Ectodermal cell (in vitro differentiated cells): ENCODE measurements around the gene SLC23A3.

Experiments used
- H3K27ac ChIP-seq: 2 replicates; pipeline ENCODE4 v1.7.0; 2013; ENCODE audit warnings: mild to moderate bottlenecking, low read depth, low read length; ENCODE audit not compliant: insufficient read depth, poor library complexity, severe bottlenecking
- H3K27me3 ChIP-seq: 2 replicates; pipeline ENCODE4 v1.7.0; 2013; ENCODE audit warnings: mild to moderate bottlenecking, low read length; ENCODE audit not compliant: insufficient read depth, control insufficient read depth, poor library complexity, severe bottlenecking
- H3K36me3 ChIP-seq: one replicate; pipeline ENCODE4 v1.7.0; 2013; ENCODE audit warnings: low read length; ENCODE audit not compliant: control insufficient read depth, insufficient read depth
- H3K4me1 ChIP-seq: one replicate; pipeline ENCODE4 v1.7.0; 2013; ENCODE audit warnings: low read length; ENCODE audit not compliant: control insufficient read depth, insufficient read depth
- H3K4me3 ChIP-seq: 2 replicates; pipeline ENCODE4 v1.7.0; 2013; ENCODE audit warnings: low read depth, low read length, control low read depth; ENCODE audit not compliant: insufficient read depth
- H3K9me3 ChIP-seq: 2 replicates; pipeline ENCODE4 v1.7.0; 2013; ENCODE audit warnings: mild to moderate bottlenecking, low read length, moderate library complexity; ENCODE audit not compliant: control insufficient read depth
- WGBS, 2 experiments: methylation state at CpG; one replicate each; pipeline ENCODE4 v1.1.7; 2013; ENCODE audit warnings: missing lambda C conversion rate in 2 of 2; 5-methylcytosine and 5-hydroxymethylcytosine counted together

Gene SLC23A3

DNA sequence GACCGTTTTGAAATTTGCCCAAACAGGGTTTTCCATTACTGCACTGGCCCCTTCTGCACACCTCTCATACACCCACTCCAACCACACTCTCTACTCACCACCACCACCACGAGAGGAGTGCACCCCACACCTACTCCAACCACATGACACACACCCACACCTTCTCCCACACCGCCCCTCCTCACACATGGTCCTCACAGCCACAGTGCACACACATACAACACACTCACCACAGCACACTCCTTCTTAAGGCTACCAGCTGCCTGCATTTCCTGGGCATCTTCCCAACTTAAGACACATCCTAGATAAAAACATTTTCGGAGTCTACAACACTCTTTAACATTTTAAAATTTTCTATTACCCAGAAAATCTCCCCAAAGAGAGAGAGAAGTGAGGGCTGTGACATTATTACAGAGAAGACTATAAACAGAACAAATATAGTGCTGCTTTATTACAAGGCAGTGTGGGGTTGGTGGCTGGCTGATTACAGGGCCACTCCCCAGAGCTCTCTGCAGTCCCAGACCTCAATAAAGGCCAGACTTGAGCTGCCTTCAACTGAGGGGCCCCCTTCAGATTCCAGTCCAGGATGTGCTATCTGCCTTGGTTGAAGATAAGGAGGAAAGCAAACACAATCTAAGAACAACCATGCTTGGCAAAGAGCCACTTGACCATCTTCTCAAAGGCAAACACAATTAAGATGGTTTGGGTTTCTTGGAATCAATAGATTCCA, 45.3 kb downstream of the SLC23A3 start:
- Histone ChIP-seq H3K4me1 (no peaks in the 10 kb centered on the region), H3K9me3 (no peaks in the 10 kb centered on the region), H3K27ac (no peak overlapping the region), H3K27me3 (no peaks in the 10 kb centered on the region), H3K4me3 (no peak overlapping the region), H3K36me3 (no peaks in the 10 kb centered on the region)
- 90 to 91% methylated on average over 4 of the region's 4 CpGs for WGBS, 2 experiments

- Histone ChIP-seq H3K27me3 (no peaks in the 10 kb centered on the region), H3K4me1 (peaks cover 5% of the 10 kb centered on the region), H3K36me3 (no peaks in the 10 kb centered on the region), H3K27ac (no peak overlapping the region), H3K4me3 (no peak overlapping the region), H3K9me3 (no peaks in the 10 kb centered on the region)
- 91 to 92% methylated on average over 7 of the region's 8 CpGs for WGBS, 2 experiments
Observed at GRCh38 chr2:219123356-219124135, 46.3 kb downstream of the SLC23A3 start.

DNA sequence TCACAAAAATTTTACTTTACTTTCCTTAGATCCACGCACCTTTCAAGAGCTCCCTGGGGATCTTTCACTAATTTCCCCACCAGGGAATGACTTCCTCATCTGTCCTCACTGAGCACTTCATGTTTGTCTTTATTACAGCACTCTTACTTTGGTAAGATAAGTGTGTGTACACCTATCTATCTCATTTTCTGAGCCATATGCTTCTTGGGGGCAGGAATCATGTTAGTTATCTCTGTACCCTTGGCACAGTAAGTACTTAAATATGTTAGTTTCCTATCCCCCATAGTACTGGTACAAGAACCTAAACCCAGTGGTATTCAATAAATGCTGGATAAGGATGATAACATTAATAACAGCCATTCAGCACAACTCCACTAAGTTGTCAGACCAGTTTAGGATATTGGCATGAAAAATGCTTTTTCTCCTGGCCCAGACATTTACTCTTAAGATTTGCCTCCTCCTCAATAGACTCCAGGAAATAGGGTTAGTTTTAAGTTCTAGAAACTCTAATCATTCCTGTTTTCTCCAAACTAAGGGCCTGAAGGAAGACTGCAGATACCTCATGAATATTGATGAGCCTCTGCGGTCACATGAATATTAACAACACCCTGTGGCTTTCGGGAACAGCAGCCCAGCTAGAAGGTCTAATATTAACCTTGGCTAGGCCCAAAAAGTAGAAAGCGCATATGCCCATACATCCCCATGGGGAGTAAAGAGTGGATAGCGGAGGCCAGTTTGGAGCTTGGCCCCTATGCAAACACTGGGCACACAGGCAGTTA, 47.4 kb downstream of the SLC23A3 start:
- Histone ChIP-seq H3K27me3 (no peaks in the 10 kb centered on the region), H3K4me3 (no peak overlapping the region), H3K36me3 (no peaks in the 10 kb centered on the region), H3K9me3 (no peaks in the 10 kb centered on the region), H3K4me1 (peaks cover 6% of the 10 kb centered on the region), H3K27ac (no peak overlapping the region)
- 85 to 89% methylated on average over 5 of the region's 5 CpGs for WGBS, 2 experiments

DNA sequence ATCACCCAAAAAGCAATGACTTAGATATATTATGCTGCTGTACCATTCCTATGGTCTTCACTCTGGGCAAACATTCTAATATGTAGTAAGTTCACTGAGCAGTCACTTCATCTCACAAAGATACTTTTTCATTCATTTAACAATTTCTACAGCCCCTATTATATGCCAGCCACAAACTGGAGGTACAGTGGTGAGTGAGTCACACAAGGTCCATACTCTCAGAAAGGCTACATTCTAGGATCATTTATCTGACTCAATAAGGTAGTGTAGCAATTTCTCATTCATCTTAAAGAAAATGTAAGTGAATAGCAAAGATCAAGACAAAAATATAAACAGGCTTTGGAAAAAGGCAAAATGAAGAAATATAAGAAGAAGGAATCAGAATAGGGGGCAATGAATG, 49.7 kb downstream of the SLC23A3 start:
- Histone ChIP-seq H3K4me1 (peaks cover 6% of the 10 kb centered on the region), H3K9me3 (no peaks in the 10 kb centered on the region), H3K27ac (no peak overlapping the region)

DNA sequence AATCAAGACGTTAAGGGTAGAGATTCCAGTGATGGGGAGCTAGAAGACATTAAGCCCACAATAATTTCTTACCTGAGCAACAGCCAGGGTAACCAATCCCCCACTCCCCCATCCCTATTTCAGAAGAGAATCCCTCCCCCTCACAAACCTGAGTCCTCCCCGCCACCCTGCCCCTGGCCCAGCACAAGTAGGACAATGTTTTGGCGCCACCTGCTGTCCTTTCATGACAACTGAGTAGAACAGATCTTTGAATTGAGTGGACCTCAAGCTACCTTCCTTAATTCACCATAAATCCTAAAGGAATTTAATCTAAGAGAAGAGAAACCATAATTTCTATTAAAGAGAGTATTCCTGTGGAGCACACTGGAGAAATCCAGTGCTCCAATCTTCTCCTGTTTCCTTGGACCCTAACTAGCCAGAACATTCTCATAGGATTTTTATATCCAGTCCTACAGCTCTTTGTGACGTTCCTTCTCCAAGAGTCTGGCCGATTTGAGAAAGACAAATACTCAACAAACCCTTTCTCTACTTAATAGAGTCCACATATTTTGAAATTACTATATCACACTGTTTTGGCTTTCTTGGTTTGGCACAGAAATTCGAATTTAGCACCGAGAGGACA, 50.3 kb downstream of the SLC23A3 start:
- Histone ChIP-seq H3K36me3 (no peaks in the 10 kb centered on the region), H3K4me3 (no peak overlapping the region), H3K27me3 (no peaks in the 10 kb centered on the region), H3K9me3 (no peaks in the 10 kb centered on the region), H3K4me1 (peaks cover 6% of the 10 kb centered on the region), H3K27ac (no peak overlapping the region)
- 61 to 62% methylated on average over 7 of the region's 7 CpGs for WGBS, 2 experiments

More for the DNA sequence above, 49.7 kb downstream of the SLC23A3 start:
- Histone ChIP-seq H3K36me3 (no peaks in the 10 kb centered on the region), H3K27me3 (no peaks in the 10 kb centered on the region), H3K4me3 (no peak overlapping the region)

DNA sequence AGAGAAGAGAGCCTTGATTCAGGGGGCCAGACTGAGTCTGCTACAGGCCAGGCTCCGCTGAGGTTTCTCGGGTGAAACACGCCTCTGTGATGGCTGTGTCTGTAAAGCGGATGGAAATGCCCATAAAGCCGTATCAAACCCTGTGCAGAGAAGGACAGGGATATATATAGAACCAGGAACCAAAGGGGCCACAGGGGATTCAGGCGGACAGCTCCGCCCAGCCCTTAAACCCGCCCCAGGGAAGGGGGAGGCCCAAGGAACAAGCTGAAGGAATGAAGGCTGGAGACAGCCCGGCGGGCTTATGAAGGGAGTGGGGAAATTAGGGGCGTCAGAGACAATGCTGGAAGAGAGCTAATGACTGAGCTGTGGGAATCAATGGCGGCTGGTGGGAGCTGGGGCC, 51.3 kb downstream of the SLC23A3 start:
- Histone ChIP-seq H3K4me1 (peaks cover 6% of the 10 kb centered on the region), H3K27ac (no peak overlapping the region), H3K36me3 (no peaks in the 10 kb centered on the region), H3K4me3 (no peak overlapping the region), H3K27me3 (no peaks in the 10 kb centered on the region), H3K9me3 (no peaks in the 10 kb centered on the region)
- WGBS, 2 experiments = 82 to 88% methylated on average over 12 of the region's 12 CpGs

DNA sequence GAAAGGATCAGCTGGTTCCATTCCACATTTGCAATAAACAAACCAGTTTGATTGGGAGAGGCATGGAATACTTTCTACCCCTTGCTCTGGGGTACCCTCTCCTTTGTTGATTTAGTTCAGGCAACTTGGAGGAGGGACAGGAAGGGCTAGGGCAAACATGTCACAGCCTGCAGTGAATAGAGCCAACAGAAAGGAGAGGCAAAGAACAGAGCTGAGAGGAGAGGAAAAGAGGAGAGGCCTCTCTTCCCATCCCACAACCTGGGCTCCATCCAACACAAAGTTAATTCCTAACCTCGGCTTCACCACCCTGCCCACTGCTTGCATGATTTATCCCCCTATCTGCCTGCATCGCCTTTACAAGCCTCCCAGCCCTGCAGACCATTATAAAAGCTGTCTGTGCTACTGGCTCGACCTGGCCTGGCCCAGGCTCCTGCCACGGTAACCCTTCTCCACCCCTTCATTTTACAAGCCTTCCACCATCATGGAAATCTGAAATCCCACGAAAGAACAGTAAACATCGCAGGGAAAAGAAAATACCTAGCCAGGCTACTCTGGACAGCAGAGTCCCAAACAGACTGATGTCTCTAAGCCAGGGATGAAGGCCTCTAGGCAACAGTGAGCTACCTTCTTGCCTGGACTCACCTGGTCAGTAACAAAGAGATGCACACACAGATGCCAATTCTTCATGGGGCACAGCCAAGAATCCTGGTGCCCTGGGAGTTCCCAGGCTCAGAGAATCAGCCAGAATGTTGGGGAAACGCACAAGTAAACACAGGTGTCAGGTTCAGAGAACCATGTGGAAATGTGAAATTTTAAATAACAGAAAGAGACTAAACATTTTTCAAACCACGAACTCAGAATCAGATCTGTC, 52.8 kb downstream of the SLC23A3 start:
- Histone ChIP-seq H3K27me3 (no peaks in the 10 kb centered on the region), H3K36me3 (no peaks in the 10 kb centered on the region), H3K4me3 (no peak overlapping the region), H3K9me3 (no peaks in the 10 kb centered on the region), H3K4me1 (peaks cover 6% of the 10 kb centered on the region), H3K27ac (no peak overlapping the region)
- WGBS, 2 experiments = 87 to 92% methylated on average over 8 of the region's 8 CpGs

- Histone ChIP-seq H3K27ac (no peak overlapping the region), H3K4me3 (no peak overlapping the region), H3K27me3 (no peaks in the 10 kb centered on the region), H3K36me3 (no peaks in the 10 kb centered on the region), H3K9me3 (no peaks in the 10 kb centered on the region), H3K4me1 (peaks cover 5% of the 10 kb centered on the region)
- 89 to 93% methylated on average over 7 to 9 of the region's 9 CpGs for WGBS, 2 experiments
Observed at GRCh38 chr2:219112651-219113338, 57.0 kb downstream of the SLC23A3 start.

- 97% methylated on average over 2 of the region's 2 CpGs for WGBS, 2 experiments
- H3K27me3 ChIP-seq = no peaks in the 10 kb centered on the region
- H3K36me3 ChIP-seq = no peaks in the 10 kb centered on the region
- H3K4me3 ChIP-seq = no peak overlapping the region
- H3K9me3 ChIP-seq = no peaks in the 10 kb centered on the region
- H3K27ac ChIP-seq = no peak overlapping the region
- H3K4me1 ChIP-seq = peaks cover 5% of the 10 kb centered on the region
Observed at GRCh38 chr2:219112062-219112406, 57.8 kb downstream of the SLC23A3 start.
